HG03064 (cell line): ENCODE results near the gene RPS19.

Experiments used
- ATAC-seq: cut with Tn5 transposase; IDR thresholded peaks from one replicate; pipeline ENCODE4 v1.9.1; 2021; ENCODE audit warnings: low read depth; ENCODE audit not compliant: unreplicated experiment

Gene RPS19

DNA sequence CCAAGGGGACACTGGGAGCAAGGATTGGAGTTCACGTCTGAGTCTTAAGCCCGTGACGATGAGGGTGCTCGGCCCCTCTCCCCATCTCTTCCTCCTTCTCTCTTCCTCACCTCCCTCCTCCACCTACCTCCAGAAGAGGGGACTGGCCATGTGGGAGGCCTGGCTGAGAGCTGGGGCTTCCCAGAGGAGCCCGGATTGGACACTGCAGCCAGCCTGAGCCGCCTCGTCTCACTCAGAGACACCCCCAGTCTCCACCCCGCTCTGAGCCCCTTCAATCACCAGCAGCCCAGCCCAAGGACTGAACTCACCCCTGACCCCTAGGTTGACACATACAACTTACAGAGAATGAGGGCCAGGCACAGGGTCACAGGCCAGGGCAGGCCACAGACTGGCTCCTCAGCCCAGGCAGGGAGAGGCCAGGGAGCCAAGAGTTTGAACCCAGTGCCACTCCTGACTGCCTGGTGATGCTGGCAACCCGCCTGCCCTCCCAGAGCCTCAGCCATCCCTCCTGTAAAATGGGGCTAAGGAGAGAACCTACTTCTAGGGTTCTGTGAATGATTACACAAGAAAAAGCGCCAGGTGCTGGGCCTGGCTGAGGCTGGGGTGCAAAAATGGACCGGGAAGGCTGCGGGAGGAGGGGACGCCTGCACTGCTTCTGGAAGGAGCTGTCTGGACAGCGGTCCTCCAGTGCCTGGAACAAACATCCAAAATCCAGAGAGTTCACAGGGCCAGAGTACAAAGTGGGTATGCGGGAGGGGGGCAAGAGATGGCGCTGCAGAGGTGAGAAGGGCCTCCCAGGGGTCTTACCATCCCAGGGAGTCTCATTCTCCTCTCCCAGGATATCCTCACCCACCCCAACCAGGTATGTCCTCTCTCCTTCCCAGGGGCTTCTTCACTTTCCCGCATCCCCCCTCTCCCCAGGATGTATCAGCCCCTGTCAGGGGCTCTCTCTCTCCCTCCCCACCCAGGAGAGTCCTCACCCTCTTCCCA is 18.2 kb downstream of the RPS19 start:
- ATAC-seq, result no peak

- no peak for ATAC-seq
Observed at GRCh38 chr19:41879080-41879479, 19.0 kb downstream of the RPS19 start.

DNA sequence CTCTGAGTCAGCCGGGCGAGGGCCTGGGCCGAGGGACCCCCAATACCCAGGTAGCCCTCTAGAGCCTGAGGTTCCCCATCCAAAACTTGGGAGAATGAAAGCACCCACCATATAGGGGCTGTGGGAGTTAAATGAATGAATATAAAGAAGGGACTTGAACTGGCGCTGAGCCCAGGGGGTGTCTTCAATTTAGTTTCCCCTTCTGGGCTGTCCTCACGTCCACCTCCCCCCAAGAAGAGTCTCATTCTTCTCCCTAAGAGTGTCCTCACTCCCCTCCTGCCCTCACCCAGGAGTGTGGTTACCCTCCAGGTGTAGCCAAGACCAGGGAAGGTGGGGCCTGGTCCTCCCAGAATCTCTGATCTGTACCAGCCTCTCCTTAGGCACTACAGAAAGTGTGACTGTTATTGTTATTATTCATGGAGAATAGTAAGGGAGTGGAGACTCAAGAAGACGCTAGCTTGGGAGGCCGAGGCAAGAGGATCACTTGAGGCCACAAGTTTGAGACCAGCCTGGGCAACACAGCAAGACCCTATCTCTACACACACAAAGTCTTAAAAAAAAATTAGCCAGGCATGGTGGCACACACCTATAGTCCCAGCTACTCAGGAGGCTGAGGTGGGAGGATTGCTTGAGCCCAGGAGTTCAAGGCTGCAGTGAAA is 19.7 kb downstream of the RPS19 start:
- ATAC-seq, result no peak

DNA sequence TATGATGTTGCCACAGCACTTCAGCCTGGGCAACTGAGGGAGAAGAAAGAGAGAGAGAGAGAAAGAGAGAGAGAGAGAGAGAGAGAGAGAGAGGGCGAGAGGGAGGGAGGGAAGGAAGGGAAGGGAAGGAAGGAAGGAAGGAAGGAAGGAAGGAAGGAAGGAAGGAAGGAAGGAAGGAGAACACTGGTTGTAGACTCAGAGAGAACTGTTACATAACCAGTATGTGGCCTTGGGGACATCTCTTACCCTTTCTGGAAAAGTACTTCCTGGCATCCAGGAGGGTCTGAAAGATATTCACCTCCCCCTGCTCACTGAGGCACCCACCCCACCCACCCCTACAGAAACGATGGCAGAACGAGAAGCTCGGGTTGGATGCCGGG is 20.3 kb downstream of the RPS19 start:
- no peak for ATAC-seq

- ATAC-seq, result no peak
Observed at GRCh38 chr19:41882568-41883462, 22.8 kb downstream of the RPS19 start, which contains the start of gene ARHGEF1. ARHGEF1 (plus strand) TSS chr19:41883184; CDS start chr19:41888083, 4,899 bp downstream.

GRCh38 chr19:41883463-41883820 is 23.4 kb downstream of the RPS19 start:
- no peak for ATAC-seq

DNA sequence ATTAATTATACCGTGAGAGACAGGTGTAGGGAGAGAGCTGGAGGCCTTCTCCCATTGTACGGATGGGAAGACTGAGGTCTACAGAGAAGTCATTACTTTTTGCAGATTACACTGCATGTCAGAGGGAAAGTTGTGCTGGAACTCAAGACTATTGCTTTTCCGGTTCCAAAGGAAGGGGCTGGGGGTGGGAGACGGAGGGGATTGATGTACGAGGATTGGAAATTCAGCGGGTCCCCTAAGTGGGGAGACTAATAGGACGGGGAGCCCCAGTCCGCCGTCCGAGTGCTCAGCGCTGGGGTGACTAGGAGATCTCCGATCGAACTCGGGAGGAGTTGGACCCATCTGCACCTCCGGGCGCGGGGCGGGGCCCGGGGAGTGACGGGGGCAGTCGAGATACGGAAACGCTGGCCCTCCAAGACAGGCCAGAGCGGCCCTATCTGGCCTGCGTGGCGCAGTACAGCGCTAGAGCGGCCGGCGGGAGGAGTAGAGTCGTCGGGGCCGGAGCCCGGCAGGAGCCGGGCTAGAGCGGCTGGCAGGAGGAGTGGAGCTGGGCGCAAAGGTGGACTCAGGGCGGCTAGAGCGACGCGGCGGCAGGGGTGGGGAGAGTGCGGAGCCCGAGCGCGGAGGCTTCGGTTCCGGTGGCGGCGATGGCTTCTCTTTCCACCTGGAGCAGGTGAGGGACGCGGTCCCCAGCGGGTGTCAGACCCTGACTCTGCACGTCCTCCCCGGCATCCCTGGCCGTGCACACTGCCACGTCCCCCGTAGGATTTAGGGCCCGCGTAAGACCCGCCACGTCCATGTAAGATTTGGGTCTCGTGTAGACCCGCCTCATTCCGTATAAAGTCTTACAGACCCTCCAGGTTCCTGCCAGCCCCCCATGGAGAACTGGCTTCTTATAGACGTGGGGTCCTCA is 24.0 kb downstream of the RPS19 start:
- ATAC-seq, result peak; percentile 61

GRCh38 chr19:41886761-41887710 is 27.0 kb downstream of the RPS19 start:
- ATAC-seq, result no peak

- no peak for ATAC-seq
Observed at GRCh38 chr19:41887711-41888382, 27.8 kb downstream of the RPS19 start.

DNA sequence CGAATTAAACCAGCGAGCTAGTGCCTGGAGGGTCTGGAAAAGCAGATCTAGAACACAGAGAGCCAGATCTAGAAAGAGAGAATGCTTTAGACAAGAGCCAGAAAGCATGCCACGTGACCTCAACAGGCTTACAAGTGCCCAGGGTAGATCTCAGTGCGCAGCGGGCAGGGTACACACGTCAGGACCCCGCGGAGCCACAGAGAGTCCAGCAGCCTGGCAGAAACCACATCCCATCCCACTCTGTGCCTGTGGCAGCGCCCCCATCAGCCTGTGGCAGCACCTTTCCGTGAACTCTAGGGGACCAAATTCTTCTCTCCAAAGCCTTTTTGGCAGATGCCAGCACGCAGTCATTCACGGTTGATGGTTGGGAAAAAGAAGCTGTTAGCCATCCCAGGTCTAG is 28.9 kb downstream of the RPS19 start:
- no peak for ATAC-seq

DNA sequence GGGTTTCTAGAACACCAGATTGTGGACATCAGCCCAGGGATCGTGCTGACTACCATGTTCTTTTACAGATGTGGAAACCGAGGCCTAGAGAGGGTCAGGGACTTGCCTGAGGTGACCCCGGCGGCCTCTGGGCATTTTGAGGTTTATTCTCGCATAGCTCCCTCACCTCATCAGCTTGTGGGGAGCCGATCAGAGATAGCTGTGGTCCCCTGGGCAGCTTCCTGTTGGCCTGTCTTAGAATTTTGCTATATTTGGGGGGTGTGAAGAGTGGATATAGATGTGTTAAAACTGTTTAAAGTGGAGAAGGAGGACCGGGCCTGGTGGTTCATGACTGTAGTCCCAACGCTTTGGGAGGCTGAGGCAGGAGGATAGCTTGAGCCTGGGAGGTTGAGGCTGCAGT is 29.8 kb downstream of the RPS19 start:
- no peak for ATAC-seq

DNA sequence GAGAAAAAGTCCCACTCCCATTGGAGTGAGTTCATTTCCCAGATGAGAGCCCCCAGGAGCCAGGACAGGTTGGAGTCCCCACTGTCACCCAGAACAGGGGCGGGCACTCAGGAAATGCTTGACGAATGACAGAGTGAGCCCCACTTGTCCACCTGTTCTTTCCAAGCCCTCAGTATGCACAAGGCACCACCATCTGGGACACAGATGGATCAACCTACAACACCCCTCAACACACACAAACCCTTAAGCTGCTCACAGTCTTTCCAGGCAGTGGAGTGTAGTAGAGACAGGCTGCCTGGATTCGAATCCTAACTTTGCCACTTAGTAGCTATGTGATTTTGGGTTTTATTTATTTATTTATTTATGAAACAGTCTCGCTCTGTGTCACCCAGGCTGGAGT is 30.9 kb downstream of the RPS19 start:
- ATAC-seq, result no peak

- ATAC-seq, result no peak
Observed at GRCh38 chr19:41892173-41892902, 32.3 kb downstream of the RPS19 start.

- ATAC-seq, result no peak
Observed at GRCh38 chr19:41893899-41894298, 33.8 kb downstream of the RPS19 start.

GRCh38 chr19:41894350-41894749 is 34.3 kb downstream of the RPS19 start:
- no peak for ATAC-seq

DNA sequence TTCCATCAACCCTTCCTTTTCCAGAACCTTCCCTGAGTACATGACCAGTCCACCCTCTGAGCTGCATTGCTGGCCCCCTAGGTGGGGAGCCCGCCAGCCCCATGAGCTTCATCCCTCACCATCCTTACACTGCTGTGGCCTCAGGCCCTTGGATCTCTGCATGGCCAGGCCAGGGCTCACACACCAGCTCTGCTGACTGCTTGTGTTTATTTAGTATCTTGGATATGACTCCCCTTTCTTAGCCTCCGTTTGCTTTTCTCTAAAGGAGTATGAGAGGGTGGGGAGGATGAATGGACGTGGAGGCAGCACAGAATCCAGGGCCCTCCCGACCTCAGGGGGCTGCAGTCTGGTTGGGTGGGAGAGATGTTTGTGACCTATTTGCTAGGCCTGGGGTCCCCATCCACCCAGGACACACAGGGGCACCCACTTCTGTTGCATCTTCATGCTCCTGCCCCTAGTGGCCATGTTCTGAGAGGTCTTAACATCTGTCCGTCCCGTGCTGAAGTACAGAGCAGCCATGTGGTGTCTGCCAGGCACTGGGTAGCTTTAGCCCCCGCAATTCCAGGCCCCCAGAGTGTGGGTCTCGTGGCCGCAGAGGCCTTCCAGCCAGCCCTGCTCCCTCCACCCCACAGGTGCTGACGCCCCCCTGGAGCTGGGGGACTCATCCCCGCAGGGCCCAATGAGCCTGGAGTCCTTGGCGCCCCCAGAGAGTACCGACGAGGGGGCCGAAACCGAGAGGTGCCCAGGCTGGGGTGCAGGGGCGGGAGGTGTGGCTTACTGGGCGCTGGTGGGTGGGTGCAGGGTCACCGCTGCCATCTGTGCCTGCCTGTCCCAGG is 35.9 kb downstream of the RPS19 start:
- no peak for ATAC-seq

DNA sequence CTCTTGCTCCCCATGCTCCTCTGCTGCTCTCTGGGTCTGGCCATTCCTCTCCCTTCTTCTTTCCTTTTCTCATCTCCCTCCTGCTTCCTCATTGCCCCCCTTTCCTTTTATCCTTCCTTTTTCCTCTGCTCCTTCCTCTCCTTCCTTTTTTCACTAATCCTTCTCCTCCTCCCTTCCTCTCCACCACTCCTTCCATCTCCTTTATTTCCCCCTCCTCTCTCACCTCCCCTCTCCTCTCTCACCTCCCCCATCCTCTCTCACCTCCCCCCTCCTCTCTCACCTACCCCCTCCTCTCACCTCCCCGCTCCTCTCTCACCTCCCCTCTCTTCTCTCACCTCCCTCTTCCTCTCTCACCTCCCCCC is 36.5 kb downstream of the RPS19 start:
- ATAC-seq, result no peak
